RPMI8226 (cell line): ENCODE data around the gene VIPR1.

ENCODE experiments used
- DNase-seq: peaks from one replicate; pipeline ENCODE4 v3.0.0-alpha.2; 2015

Gene VIPR1

DNA sequence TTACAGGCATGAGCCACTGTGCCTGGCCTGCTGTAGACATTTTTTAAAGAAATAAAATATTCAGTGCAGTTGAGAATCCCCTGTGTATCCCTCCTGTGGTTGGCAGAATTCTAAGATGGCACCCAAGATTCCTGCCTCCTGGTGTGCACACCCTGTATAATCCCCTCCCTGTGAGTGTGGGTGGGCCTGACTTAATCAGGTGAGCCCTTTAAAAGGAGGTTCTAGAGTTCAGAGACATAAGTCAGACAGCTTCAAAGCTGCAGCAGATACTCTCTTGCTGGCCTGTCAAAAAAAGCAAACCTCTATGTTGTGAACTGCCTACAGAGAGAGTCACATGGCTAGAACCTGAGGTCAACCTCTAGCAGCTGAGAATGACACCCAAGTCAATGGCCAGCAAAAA is 7.0 kb upstream of the VIPR1 start:
- no peak for DNase-seq

DNA sequence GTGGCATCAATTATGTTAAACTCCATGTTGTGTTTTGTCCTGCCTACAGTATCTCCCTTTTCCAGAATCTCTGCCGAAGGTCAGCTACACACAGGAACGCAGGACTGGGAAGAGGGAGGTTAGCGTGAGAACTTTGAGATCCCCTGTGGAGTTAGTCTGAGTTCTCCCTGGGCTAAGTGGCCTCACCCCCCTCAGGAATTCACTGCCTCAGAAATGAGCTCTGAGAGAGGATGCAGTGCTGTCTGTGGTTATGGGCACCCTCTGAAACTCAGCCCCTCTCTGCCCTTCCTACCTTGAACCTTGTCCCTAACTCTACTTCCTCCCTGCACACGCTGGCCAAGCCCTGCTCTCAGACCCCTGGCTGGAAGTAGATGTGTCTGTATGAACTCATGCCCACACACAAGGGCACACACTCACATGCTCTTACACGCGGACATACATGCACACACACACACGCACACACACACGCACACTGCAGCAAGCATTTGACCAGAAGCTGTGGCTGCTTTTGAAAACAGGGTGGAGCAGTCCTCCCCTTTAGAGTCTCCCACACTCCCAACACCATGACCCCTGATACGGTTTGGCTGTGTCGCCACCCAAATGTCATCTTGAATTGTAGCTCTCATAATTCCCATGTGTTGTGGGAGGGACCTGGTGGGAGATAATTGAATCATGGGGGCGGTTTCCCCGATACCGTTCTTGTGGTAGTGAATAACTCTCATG is 5.3 kb upstream of the VIPR1 start:
- no peak for DNase-seq

DNA sequence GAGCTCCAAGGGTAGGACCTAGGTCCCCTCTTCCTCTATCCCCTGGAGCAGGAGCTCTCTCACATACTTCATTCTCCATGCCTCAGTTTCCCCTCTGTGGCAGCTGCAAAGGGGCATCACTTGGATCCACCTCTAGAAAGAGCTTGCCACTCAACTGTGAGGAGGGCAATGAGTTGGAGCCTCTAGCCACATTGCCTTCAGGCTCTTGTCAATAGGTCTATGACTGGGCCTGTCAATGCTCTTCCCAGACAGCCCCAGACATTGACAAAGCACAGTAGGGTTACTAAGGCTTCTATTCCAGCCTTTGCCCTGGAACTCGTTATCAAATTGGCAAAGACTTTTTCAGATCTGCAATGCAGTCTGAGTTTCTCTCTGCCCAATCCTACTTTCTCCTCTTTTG is 4.4 kb upstream of the VIPR1 start:
- no peak for DNase-seq

DNA sequence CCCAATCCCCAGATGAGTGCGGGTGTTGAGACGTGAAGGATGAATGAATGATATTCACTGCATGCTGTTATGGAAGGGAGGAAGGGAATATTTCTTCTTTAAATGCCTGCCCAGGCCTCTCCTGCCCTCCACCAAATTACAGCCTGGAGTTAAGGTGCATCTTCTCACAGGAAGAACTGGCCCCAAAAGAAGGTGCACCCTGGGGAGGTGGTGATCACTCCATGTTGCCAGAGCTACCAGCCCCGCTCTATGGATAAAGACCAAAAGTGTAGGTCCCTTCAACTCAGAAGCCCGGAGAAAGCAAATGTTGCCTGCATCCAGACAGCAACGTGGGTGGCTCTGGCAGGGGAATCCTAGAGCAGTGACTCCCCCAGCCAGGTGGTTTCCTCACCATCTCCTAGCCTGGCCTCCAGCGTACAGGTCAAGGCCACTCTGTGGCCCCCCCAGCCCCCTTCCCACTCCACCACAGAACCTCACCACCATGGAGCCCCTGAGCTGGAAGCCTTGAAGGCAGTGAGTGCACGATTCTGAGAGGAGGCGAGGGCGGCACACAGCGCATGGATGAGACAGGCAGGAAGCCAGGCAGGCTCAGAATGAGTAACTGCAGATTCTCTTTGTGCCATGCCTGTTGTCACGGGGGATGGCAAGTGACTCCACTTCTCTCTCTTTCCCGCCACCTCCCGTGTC is 3.5 kb upstream of the VIPR1 start:
- no peak for DNase-seq

DNA sequence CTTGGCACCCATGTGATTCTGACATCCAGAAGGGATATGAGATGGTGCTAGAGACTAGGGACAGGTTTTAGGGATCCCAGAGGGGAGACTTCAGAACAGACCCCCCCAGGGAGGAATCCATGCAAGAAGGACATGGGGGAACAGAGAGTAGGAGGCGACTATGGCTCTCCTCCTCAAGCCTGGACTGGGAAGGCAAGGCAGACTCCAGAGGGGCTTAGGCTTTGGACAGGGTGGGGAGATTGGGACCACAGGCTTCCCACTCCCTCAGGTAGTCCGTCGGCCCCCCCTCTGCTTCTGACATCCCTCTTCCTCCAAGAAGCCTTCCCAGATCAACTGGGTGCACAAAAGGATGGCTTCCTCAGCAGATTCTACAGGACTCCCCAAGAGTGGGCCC is 3.0 kb upstream of the VIPR1 start:
- DNase-seq, result no peak

DNA sequence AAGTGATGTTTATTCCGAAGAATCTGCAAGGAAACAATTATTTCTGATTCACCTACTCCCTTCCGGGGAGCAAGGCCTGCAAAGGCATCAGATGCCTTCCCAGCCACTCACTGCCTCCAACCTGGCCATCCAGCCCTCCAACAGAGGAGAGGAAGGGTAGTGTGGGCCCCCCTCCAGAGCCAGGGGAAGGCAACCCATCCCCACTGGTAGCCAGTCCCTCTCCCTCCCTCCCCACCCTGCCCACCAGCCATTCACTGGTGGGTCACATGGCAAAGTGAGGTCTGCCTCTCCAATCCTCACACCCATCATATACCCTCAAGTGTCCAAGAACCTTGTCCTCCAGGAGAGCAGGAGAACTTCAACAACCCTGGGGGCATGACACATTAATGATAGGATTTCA is 2.4 kb upstream of the VIPR1 start:
- DNase-seq, result no peak

DNA sequence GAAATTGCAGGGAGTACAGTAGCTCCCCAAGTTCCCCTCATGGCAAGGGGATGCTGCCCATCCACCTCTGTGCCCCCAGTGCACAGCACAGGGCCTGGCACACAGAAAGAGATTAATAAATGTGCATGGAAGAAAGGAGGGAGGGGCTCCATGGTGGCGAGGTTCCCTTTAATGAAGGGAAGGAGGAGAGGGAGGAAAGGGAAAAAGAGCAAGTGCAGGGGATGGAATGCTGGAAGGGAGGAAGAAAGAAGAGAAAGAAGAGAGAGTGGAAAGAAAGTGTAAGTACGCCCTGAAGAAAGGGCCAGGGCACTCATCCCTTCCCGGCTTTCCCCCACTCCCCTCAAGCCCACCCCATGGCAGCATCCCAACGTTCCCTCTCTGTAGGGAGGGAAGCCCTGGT is 1.5 kb upstream of the VIPR1 start:
- no peak for DNase-seq

DNA sequence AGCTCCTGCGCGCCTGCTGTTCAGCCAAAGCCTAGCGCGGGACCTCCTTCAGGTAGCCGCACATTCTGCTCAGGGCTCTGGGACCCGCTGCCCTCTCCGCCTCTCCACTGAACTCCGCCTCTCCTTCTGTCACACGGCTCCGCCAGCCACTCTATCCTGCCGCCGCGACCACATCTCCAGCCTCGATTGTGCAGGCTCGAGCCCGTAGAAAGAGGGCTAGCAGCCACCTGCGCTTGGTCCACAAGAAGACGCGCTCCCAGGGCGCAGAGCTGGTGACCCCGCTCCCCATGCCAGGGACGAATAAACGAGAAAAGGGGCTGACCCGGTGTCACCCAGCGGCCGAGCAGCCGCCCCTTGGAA is 1.1 kb upstream of the VIPR1 start:
- DNase-seq, result peak; percentile 25

DNA sequence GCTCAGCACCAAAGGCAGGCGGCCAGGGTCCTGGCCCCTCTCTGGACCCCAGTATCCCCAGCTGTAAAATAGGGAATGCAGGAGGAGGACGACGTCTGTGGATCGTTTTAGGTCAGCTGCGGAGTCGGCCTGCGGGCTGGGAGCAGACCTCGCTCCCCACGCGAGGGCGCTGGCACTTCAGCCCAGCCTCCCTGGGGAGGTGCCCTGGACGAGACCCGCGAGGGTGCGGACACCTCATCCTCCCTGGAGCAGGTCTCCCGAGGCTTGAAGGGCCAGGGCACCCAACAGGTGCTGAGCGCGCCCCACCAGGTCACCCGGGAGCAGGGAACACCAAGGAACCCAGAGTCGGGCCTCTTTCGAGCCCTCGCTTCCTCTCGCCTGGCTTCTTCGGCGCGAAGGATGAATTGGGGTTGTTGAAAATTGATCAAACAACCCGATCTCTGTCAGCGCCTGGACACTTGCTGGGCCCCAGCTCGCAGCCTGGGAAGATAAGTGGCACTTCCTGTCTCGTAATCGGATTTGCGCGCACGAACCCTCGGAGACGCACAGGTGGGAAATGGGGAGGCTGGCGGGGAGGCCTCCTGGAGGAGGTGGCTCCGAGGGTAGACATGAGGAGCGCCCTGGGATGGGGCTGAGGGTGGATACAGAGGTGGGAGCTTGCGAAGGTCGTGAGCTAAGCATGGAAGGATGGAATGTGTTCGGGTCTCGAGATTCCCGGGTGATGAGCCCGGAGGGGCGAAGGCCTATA is 588 bp upstream of the VIPR1 start:
- peak; percentile 66 for DNase-seq

DNA sequence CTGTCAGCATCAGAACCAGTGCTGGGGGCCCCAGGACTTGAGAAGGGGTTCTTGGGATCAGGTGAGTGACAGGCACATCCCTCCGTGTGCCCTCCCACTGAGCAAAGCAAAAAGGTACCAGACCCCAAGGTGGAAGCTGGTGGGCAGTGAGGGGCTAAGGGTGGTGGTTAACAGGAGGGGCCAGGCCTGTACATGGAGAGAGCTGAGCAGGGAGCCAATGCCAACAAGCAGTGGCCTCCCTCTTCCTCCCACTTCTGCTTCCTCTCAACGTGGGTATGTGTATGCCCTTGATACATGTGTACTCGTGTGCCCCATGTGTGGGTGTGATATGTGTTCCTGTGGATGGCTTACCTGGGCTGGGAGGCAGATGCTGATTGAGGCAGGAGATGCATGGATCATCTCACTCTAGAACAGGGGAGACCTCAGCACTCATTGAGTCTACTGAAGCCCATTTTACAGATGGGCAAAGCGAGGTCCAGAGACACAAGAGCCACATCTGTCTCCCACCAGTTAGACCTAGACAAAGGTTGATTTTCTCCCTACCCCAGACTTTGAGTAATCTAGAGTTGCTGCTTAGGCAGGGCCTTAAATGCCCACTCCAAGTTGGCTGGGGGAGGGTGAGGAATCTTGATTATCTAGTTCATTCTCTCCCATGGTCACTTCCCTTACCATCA is 945 bp downstream of the VIPR1 start:
- no peak for DNase-seq

DNA sequence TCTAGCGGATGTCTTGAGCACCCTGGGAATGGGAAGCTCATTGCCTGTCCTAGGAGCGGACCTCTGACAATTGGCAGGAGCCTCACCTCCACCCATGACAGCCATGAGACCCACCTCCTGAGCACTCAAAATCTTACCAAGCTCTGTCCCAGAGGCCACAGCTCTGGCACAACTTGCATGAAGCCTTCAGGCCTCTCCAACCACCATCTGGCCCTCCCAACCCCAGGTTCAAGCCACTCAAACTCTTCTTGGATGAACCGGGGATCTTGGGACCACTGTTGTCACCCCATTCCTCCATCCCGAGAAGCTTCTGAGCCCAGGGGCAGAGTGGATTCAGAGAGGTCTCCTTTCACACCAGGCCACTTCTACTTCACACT is 1.5 kb downstream of the VIPR1 start:
- no peak for DNase-seq

DNA sequence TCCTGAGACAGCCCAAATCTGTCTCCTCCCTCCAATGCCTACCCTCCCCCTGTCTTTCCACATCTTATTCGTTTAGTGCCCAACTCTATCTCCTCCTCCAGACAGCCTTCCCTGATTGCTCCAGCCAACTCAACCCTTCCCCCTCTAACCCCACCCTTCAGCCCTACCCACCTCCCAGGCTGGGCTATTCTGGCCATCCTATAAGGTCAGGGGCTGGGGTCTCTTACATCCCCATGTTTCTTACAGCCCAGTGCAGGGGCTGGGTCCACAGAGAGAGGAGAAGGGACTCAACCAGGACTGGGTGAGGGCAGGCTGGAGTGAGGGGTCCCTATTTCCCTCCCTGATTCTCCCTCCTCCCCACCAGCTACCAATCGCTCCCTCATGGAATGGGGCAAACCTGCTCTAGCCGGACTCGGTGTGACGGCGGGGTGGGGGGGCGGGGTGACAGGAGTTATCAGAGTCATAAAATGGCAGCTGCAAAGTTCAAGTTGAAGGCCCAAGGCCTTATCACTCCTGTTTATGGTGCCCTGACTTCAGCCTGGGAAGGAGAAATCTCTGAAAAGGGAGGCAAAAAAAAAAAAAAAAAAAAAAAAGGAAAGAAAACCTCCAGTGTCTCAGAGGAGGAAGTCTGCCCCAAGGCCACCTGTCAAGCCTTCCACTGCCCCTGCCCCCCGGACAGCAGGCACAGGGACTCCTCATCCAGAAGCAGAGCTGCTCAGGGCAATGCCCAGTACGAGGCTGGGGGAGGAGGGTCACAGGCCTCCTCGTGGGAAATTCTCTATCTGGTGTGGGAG is 2.1 kb downstream of the VIPR1 start:
- no peak for DNase-seq

DNA sequence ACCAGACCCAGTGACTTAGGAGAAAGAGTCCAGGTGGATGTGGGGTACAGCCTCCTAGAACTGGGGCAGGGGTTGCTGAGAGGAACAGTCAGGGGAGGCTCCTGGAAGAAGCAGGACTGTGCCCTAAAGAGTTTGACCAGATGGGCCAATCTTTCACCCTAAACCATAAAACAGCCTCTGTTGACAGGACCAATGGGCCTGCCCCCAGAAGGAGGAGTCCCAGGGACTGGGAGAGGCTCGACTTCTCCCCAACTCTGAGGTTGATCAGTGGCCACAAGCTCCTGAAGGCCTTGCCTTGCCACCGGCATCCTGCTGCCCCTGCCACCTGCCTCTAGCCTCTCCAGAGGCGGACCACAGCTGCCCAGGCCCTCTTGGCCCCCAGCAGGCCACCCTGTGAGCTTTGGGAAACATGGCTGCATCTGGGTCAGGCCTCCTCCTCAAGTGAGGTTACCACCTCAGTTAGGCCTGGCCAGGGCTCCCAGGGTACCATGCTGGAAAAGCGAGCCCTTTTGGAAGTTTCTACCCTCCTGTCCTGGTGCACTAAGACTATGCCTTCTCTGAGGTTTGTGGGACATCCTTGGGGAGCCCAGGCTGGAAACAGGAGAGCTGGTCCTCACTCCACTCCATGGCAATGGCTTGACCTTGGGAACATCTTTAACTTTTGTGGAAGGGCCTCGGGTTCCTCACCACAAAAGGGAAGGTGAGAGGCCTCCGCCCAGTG is 2.8 kb downstream of the VIPR1 start:
- DNase-seq, result no peak

DNA sequence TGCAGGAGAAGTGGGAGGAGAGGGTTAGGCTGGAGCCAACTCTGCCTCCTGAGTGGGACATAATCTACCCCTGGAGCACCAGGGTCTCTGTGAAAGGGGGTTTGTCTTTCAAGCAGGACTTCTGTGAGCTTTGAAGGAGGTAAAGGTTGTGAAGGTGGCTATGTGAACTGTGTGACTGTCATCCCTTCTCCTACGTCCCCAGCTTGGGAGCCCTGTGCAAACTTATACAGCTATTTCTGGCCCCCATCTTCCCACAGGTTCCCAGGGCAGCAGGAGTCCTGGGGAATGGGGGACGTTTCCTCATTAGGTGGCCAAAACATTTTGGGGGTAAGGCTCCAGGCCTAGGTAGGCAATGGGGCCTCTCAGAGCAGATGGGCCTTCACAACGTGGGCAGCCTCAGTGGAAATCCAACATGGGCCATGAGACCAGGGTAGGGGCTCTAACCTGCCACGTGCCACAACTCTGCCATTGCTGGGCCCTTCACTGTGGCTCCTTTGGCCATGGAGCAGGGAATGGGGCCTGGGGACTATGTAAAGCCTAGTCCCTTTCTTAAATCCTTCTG is 3.5 kb downstream of the VIPR1 start:
- no peak for DNase-seq

DNA sequence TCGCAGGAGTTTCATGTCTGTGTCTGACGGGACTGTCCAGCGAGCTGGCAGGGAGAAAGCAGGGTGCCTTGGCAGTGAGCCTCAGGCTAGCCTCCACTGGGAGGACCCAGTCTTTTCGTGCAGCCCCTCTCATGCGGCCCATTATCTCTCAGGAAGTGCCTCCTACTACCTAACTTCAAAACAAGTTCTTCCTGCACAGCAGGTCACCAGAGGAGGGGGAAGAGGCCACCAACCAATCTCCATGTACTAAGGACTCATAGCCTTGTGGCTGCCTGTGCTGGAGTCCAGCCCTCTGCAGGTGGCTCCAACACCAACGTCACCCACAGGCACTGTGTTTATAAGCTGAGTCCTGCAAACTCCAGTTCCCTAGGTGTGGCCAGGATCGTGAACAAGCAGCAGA is 4.8 kb downstream of the VIPR1 start:
- DNase-seq, result peak; percentile 76

DNA sequence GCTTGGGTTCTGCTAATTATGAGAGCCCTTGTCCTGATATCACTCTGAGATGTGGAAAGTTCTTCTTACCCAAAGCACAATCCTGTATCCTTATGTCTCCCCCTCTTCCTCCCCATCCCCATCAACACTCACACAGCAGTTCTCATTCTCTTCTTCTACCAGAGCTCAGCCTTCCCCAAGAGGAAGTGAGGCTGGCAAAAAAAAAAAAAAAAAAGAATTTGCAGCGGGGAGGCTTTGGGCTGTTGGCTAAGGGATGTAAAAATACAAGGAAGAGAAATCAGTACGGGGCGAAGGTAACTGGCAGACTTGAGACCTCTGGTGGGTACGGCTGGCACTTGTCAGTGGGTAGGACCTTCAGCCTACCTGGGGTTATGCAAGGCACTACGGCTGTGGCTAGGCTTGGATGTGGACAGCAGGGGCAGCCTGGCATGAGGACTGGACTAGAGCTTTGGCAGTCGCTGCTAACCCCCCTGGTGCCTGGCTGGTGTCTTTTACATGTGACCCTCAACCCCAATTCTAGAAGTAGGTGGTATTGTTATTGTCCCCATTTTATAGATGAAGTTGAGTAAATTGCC is 5.4 kb downstream of the VIPR1 start:
- peak; percentile 40 for DNase-seq

DNA sequence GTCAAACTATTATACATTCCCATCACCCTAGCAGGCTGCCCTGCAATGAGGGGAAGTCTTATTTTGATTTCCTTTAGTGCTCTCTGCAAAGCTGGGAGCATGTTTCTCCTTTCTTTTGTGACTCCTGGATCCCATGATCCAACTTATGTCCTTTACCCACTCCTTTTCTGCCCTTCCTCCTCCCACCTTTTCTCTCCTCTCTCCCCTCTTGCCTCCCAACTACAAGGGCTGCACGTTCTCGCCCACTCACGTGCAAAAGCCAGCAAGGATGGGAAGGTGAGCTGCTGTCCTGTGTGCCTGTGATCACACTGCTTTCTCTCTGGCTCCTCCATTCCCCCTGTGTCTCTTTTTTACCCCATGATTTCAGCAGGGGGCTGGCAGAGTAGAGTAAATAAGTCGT is 6.1 kb downstream of the VIPR1 start:
- DNase-seq, result no peak

DNA sequence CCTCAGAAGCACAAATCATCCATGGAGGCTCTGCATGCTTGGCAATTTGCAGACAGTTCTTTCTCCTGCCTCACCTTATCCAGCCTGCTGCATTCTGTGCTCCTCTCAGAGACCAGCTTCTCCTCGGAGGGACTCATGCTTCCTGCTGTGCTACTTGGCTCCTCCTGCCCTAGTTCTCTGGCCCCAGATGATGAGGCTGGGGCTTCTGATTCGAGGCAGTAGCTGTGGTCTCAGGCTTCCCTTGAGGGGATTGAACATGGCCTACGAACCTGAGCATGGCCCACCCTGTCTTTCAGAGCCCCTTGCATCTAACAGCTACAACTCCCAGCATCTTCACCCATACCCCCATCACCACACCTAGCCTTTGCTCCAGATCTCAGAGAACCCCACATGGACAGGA is 6.7 kb downstream of the VIPR1 start:
- no peak for DNase-seq

DNA sequence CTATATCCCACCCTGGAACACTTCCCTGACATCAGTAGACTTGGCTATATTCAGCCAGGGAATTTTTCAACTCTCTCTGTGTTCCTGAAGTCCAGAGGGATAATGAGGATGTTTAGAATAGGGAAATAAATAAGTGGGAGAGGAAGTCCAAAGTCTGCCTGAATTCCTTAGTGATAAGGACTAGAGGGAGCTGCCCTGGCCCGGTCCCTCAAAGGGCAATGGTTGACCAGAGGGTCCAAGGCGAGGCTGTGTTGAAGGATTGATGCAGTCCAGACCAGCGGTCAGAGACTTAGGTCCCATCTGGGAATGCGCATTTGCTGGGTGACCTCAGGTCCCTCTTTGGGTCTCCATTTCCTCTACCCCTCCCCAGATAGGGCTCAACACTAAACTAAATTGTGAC is 7.9 kb downstream of the VIPR1 start:
- DNase-seq, result no peak

DNA sequence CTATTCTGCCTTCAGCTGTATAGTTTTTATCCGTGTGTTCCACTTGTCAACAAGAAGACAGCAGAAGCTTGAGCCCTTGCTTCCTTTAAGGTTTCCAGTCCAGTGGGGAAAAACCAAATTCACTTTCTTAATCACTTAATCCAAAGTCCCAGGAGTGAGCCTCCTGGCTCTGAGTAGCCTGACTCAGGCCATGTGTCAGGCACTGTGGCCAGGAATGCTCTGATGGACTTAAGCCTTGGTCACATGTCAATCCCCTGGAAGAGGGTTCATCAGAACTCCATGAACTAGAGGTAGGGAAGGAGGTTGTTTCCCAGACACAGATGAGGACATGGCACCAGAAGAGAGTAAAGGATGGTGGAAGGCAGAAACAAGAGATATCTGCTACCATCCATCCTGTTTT is 8.8 kb downstream of the VIPR1 start:
- no peak for DNase-seq

DNA sequence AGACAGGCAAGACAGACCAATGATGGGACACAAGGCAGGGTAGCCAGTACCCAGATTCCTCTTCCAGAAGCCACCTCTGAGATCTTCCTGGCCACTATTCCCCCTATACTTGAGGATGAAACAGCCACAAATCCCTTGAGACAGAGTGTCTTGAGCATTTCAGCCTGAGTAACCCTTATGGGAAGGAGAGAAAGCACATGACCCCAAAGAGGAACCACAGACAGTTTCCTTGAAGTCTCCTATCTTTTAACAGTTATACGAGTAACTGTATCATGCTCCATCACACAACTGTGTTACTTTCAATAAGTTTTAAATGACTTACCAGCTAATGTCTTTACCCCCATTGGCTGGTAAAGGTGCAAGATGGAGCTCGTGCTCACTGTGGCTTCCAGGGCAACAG is 9.3 kb downstream of the VIPR1 start:
- no peak for DNase-seq

DNA sequence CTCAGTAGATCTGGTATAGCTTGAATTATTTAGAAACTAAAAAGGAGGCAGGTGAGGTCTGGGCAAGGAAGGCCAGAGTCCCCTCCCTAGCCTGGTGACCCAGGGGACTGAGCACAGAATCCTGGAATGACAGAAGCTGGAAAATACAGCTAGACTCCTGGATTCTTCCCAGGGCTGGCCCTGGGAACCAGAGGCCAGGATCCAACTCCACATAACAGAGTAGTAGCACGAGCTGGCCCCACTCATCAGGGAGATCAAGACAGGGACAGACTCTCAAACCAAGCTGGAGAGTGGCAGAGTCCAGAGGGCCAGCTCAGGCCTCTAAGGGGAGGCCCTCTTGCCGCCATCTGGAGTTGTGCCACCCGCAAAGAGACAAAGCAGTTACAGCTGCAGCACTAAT is 10.7 kb downstream of the VIPR1 start:
- no peak for DNase-seq
